Mesenchymal stem cell (in vitro differentiated cells and primary cell): ENCODE data around the gene OTULIN.

Experiments
- DNase-seq: peaks from one replicate; pipeline ENCODE4 v3.0.0-alpha.2; 2013
- H2AFZ ChIP-seq: one replicate; pipeline ENCODE4 v1.6.1; 2013; ENCODE audit warnings: low read depth, mild to moderate bottlenecking, control low read depth, inconsistent platforms, low read length, moderate library complexity
- H2AK5ac ChIP-seq: 2 replicates; pipeline ENCODE4 v1.6.1; 2013; ENCODE audit warnings: low read length, moderate library complexity, mild to moderate bottlenecking, inconsistent platforms; ENCODE audit not compliant: severe bottlenecking
- H2BK120ac ChIP-seq: one replicate; pipeline ENCODE4 v1.6.1; 2013; ENCODE audit warnings: low read depth, mild to moderate bottlenecking, inconsistent platforms, low read length, moderate library complexity
- H2BK12ac ChIP-seq, 2 experiments: one replicate each; pipeline ENCODE4 v1.6.1; 2013; ENCODE audit warnings: inconsistent platforms in 2 of 2, low read length in 2 of 2, mild to moderate bottlenecking in 2 of 2, moderate library complexity in 2 of 2, control low read depth in 1 of 2
- H2BK15ac ChIP-seq: one replicate; pipeline ENCODE4 v1.6.1; 2013; ENCODE audit warnings: mild to moderate bottlenecking, low read depth, inconsistent platforms; ENCODE audit not compliant: poor library complexity, severe bottlenecking
- H2BK5ac ChIP-seq: 2 replicates; pipeline ENCODE4 v1.6.1; 2013; ENCODE audit warnings: low read depth, mild to moderate bottlenecking, low read length, control low read depth, inconsistent platforms; ENCODE audit not compliant: poor library complexity, severe bottlenecking
- H3K14ac ChIP-seq, 2 experiments: one replicate each; pipeline ENCODE4 v1.6.1; 2013; ENCODE audit warnings: inconsistent platforms in 2 of 2, low read length in 2 of 2, control low read depth in 1 of 2, mild to moderate bottlenecking in 1 of 2, moderate library complexity in 1 of 2
- H3K18ac ChIP-seq, 2 experiments: one replicate each; pipeline ENCODE4 v1.6.1; 2013; ENCODE audit warnings: inconsistent platforms in 2 of 2, low read length in 2 of 2, control low read depth in 1 of 2, low read depth in 1 of 2, mild to moderate bottlenecking in 1 of 2
- H3K23ac ChIP-seq, 2 experiments: one replicate each; pipeline ENCODE4 v1.6.1; 2013; ENCODE audit warnings: inconsistent platforms in 2 of 2, low read length in 2 of 2, mild to moderate bottlenecking in 2 of 2, moderate library complexity in 2 of 2, control low read depth in 1 of 2
- H3K27ac ChIP-seq: 2 replicates; pipeline ENCODE4 v1.5.1; 2013; ENCODE audit warnings: mild to moderate bottlenecking, moderate library complexity, low read length, control low read depth, inconsistent platforms; ENCODE audit not compliant: poor library complexity, severe bottlenecking
- H3K27me3 ChIP-seq, 2 experiments: 2 replicates each; pipeline versions ENCODE4 v1.6.1 to v1.7.0; 2013; ENCODE audit warnings: low read length in 2 of 2, mild to moderate bottlenecking in 2 of 2, moderate library complexity in 2 of 2, control low read depth in 1 of 2, inconsistent platforms in 1 of 2; ENCODE audit not compliant: control insufficient read depth in 1 of 2, insufficient read depth in 1 of 2
- H3K36me3 ChIP-seq, 2 experiments: 2 replicates each; pipeline versions ENCODE4 v1.6.1 to v1.7.0; 2013; ENCODE audit warnings: low read length in 2 of 2, control low read depth in 1 of 2, inconsistent platforms in 1 of 2, low read depth in 1 of 2, mild to moderate bottlenecking in 1 of 2; ENCODE audit not compliant: insufficient read depth in 2 of 2, control insufficient read depth in 1 of 2
- H3K4ac ChIP-seq, 2 experiments: one replicate each; pipeline ENCODE4 v1.6.1; 2013; ENCODE audit warnings: inconsistent platforms in 2 of 2, low read length in 2 of 2, mild to moderate bottlenecking in 2 of 2, moderate library complexity in 2 of 2, control low read depth in 1 of 2, low read depth in 1 of 2
- H3K4me1 ChIP-seq: 2 replicates; pipeline ENCODE4 v1.6.1; 2013; ENCODE audit warnings: low read depth, low read length, control low read depth; ENCODE audit not compliant: control insufficient read depth, insufficient read depth
- H3K4me2 ChIP-seq: 2 replicates; pipeline ENCODE4 v1.6.1; 2013; ENCODE audit warnings: low read length, mild to moderate bottlenecking, inconsistent platforms; ENCODE audit not compliant: poor library complexity, severe bottlenecking
- H3K4me3 ChIP-seq, 2 experiments: 2 replicates each; pipeline versions ENCODE4 v1.5.1 to v1.7.0; 2013; ENCODE audit warnings: low read length in 2 of 2, mild to moderate bottlenecking in 2 of 2, control low read depth in 1 of 2, low read depth in 1 of 2; ENCODE audit not compliant: insufficient read depth in 1 of 2
- H3K79me1 ChIP-seq: replicated peaks from 2 replicates; pipeline ENCODE4 v1.6.1; 2013; ENCODE audit warnings: mild to moderate bottlenecking, control low read depth, low read length, inconsistent platforms; ENCODE audit not compliant: poor library complexity, severe bottlenecking
- H3K9ac ChIP-seq: 2 replicates; pipeline ENCODE4 v1.7.0; 2013; ENCODE audit warnings: mild to moderate bottlenecking, low read length, moderate library complexity
- H3K9me3 ChIP-seq: 2 replicates; pipeline ENCODE4 v1.7.0; 2013; ENCODE audit warnings: mild to moderate bottlenecking, low read length; ENCODE audit not compliant: control insufficient read depth
- H4K8ac ChIP-seq: one replicate; pipeline ENCODE4 v1.6.1; 2013; ENCODE audit warnings: inconsistent platforms, mild to moderate bottlenecking, low read length, moderate library complexity
- H4K91ac ChIP-seq: one replicate; pipeline ENCODE4 v1.6.1; 2013; ENCODE audit warnings: mild to moderate bottlenecking, low read length, inconsistent platforms
- WGBS: methylation state at CpG from one replicate; pipeline ENCODE4 v1.1.7; 2013; ENCODE audit warnings: mixed read lengths; 5-methylcytosine and 5-hydroxymethylcytosine counted together

The OTULIN gene

DNA sequence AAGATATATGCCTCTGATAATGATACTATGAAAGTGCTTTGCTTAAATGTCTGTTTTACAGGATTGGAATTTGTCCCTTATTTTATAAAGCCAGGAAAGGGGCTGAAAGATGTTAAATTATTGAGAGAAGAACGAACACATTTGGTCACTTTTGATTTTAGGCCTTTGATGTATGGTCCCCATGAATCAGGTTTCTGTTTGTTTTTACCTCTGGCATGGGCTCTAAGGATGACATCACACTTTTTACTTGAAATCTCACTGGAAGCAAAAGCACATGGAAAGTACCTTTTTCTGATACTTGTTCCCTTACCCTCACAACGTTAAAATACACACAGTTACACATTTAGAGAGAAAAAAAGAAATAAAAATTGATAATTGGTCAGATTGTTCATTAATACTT, 6.9 kb downstream of the OTULIN start:
- Histone ChIP-seq H3K9ac (peak overlapping the region; percentile 6), H3K36me3 (peaks cover 5 to 21% of the 10 kb centered on the region in 2 experiments), H3K4ac (no peak overlapping the region), H2BK120ac (no peak overlapping the region), H2BK15ac (no peak overlapping the region), H4K91ac (no peak overlapping the region), H2BK5ac (no peak overlapping the region), H3K14ac (no peak overlapping the region), H3K18ac (no peak overlapping the region), H3K27me3 (no peaks in the 10 kb centered on the region), H2AK5ac (no peak overlapping the region), H3K4me1 (peaks cover 19% of the 10 kb centered on the region), H3K27ac (no peak overlapping the region), H3K79me1 (peaks cover 16% of the 10 kb centered on the region), H4K8ac (no peak overlapping the region), H2AFZ (no peak overlapping the region), H3K23ac (no peak overlapping the region), H2BK12ac (no peak overlapping the region), H3K4me2 (no peak overlapping the region), H3K9me3 (no peaks in the 10 kb centered on the region), H3K4me3 (no peak overlapping the region)
- DNase-seq: peak; percentile 35
- WGBS: 78% methylated on average over 1 of the region's 2 CpGs

DNA sequence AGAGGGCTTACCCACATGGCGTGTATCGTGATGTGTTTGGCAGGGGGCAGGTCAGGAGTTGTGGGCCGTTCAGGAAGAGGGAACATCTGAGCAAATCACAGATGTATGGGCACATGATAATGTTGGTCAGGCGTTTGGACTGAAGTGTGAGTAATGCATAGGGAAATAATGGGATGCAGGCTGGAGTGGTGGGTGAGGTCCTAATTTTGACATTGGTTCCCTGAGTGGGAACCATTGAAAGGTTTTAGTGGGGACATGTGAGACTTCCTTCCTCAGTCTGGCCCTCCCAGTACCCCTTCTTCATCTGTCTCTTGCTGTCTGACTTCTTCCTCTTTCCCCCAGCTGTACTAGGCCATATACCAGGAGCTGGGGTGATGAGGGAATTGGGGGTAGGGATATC, 7.6 kb downstream of the OTULIN start:
- peaks cover 21% of the 10 kb centered on the region for H3K4me1 ChIP-seq
- no peak for DNase-seq
- no peak overlapping the region for H2BK120ac ChIP-seq
- no peak overlapping the region for H2AFZ ChIP-seq
- H3K18ac ChIP-seq: no peak overlapping the region
- H2BK5ac ChIP-seq: no peak overlapping the region
- H2BK12ac ChIP-seq: peak overlapping the region in 1 of 2 experiments; percentile 59
- H2BK15ac ChIP-seq: no peak overlapping the region
- H3K9me3 ChIP-seq: no peaks in the 10 kb centered on the region
- peaks cover 20% of the 10 kb centered on the region for H3K79me1 ChIP-seq
- no peak overlapping the region for H3K14ac ChIP-seq
- no peaks in the 10 kb centered on the region for H3K27me3 ChIP-seq
- H4K91ac ChIP-seq: no peak overlapping the region
- H2AK5ac ChIP-seq: no peak overlapping the region
- no peak overlapping the region for H4K8ac ChIP-seq
- H3K4me2 ChIP-seq: no peak overlapping the region
- no peak overlapping the region for H3K23ac ChIP-seq
- no peak overlapping the region for H3K4ac ChIP-seq
- H3K9ac ChIP-seq: no peak overlapping the region
- no peak overlapping the region for H3K4me3 ChIP-seq
- H3K27ac ChIP-seq: no peak overlapping the region
- H3K36me3 ChIP-seq: peaks cover 5 to 21% of the 10 kb centered on the region in 2 experiments
- 83% methylated on average over 4 of the region's 4 CpGs for WGBS

- Histone ChIP-seq H2BK15ac (no peak overlapping the region), H2BK5ac (no peak overlapping the region), H3K4me1 (peaks cover 19% of the 10 kb centered on the region), H2BK120ac (no peak overlapping the region), H3K4ac (no peak overlapping the region), H3K79me1 (peaks cover 21% of the 10 kb centered on the region), H3K9me3 (no peaks in the 10 kb centered on the region), H3K27ac (no peak overlapping the region), H2AFZ (no peak overlapping the region), H3K27me3 (no peaks in the 10 kb centered on the region), H3K36me3 (peaks cover 5 to 21% of the 10 kb centered on the region in 2 experiments), H4K91ac (no peak overlapping the region), H3K14ac (no peak overlapping the region), H2BK12ac (no peak overlapping the region), H4K8ac (no peak overlapping the region), H2AK5ac (peak overlapping the region; percentile 38), H3K18ac (no peak overlapping the region), H3K9ac (no peak overlapping the region), H3K4me3 (no peak overlapping the region), H3K4me2 (no peak overlapping the region), H3K23ac (peak overlapping the region in 1 of 2 experiments; percentile 92)
- WGBS: 88% methylated on average over 4 of the region's 9 CpGs
- peak; percentile 22 for DNase-seq
Measured at GRCh38 chr5:14672484-14673394, 8.2 kb downstream of the OTULIN start.

GRCh38 chr5:14673443-14673842, 8.9 kb downstream of the OTULIN start:
- Histone ChIP-seq H3K4me1 (peaks cover 21% of the 10 kb centered on the region), H4K91ac (no peak overlapping the region), H3K36me3 (peaks cover 5 to 21% of the 10 kb centered on the region in 2 experiments), H2BK15ac (no peak overlapping the region), H3K79me1 (peaks cover 27% of the 10 kb centered on the region), H4K8ac (no peak overlapping the region), H3K4ac (no peak overlapping the region), H3K9ac (no peak overlapping the region), H3K27ac (no peak overlapping the region), H2AK5ac (no peak overlapping the region), H2AFZ (no peak overlapping the region), H3K23ac (no peak overlapping the region), H2BK120ac (no peak overlapping the region), H3K4me2 (no peak overlapping the region), H3K9me3 (no peaks in the 10 kb centered on the region), H3K27me3 (no peaks in the 10 kb centered on the region), H3K18ac (no peak overlapping the region), H3K4me3 (no peak overlapping the region), H2BK5ac (no peak overlapping the region), H3K14ac (no peak overlapping the region), H2BK12ac (no peak overlapping the region)
- DNase-seq: no peak
- WGBS: 81% methylated on average over 2 of the region's 3 CpGs
